T-helper 2 cell treated with Interferon-gamma antibody and Interleukin-4, amounts not matched to agents 5 μg/mL and 100 μg/mL, for 36 hours (primary cell): Measurements from ENCODE around the gene AHR.

Experiments
- DNase-seq: peaks from one replicate; pipeline ENCODE4 v3.0.0; 2021; ENCODE audit warnings: low spot score
- H3K27ac Mint-ChIP-seq: one replicate; pipeline ENCODE4 v1.8.0; 2021; ENCODE audit warnings: mild to moderate bottlenecking, mixed read lengths
- H3K27me3 Mint-ChIP-seq: one replicate; pipeline ENCODE4 v1.8.0; 2021; ENCODE audit warnings: low read depth, mixed read lengths
- H3K36me3 Mint-ChIP-seq: one replicate; pipeline ENCODE4 v1.8.0; 2021; ENCODE audit warnings: low read depth, mixed read lengths
- H3K4me1 Mint-ChIP-seq: one replicate; pipeline ENCODE4 v1.8.0; 2021; ENCODE audit warnings: low read depth, mixed read lengths
- H3K4me3 Mint-ChIP-seq: one replicate; pipeline ENCODE4 v1.8.0; 2022; ENCODE audit warnings: mild to moderate bottlenecking, moderate library complexity, mixed read lengths
- H3K9me3 Mint-ChIP-seq: one replicate; pipeline ENCODE4 v1.8.0; 2021; ENCODE audit warnings: mixed read lengths

AHR gene

GRCh38 chr7:17298102-17298839 lies at the start of gene AHR:
Gene AHR (plus strand): TSS chr7:17298652. CDS start chr7:17299265, 613 bp downstream.
- peak within 1 kb of the TSS; percentile 97 for H3K27ac Mint-ChIP-seq
- H3K36me3 Mint-ChIP-seq: peaks cover 8% of the 10 kb centered on the region
- peaks cover 7% of the 10 kb centered on the region for H3K9me3 Mint-ChIP-seq
- peaks cover 21% of the 10 kb centered on the region for H3K4me1 Mint-ChIP-seq
- peaks cover 2% of the 10 kb centered on the region for H3K27me3 Mint-ChIP-seq
- DNase-seq: peak; percentile 80
- H3K4me3 Mint-ChIP-seq: peak within 1 kb of the TSS; percentile 96

- H3K27ac Mint-ChIP-seq: no peak overlapping the region
- peaks cover 13% of the 10 kb centered on the region for H3K4me1 Mint-ChIP-seq
- H3K36me3 Mint-ChIP-seq: peaks cover 4% of the 10 kb centered on the region
- DNase-seq: no peak
- H3K27me3 Mint-ChIP-seq: no peaks in the 10 kb centered on the region
- H3K4me3 Mint-ChIP-seq: no peak overlapping the region
- H3K9me3 Mint-ChIP-seq: peaks cover 10% of the 10 kb centered on the region
Observed at GRCh38 chr7:17253885-17254284, 44.6 kb upstream of the AHR start.

GRCh38 chr7:17255926-17256325 lies 42.5 kb upstream of the AHR start:
- DNase-seq: no peak
- Mint-ChIP-seq H3K36me3 (peaks cover 5% of the 10 kb centered on the region), H3K27me3 (no peaks in the 10 kb centered on the region), H3K27ac (no peak overlapping the region), H3K9me3 (peaks cover 7% of the 10 kb centered on the region), H3K4me1 (peaks cover 9% of the 10 kb centered on the region), H3K4me3 (no peak overlapping the region)

GRCh38 chr7:17256375-17256774 lies 42.1 kb upstream of the AHR start:
- peaks cover 7% of the 10 kb centered on the region for H3K9me3 Mint-ChIP-seq
- no peak overlapping the region for H3K27ac Mint-ChIP-seq
- H3K4me3 Mint-ChIP-seq: no peak overlapping the region
- peaks cover 5% of the 10 kb centered on the region for H3K36me3 Mint-ChIP-seq
- DNase-seq: no peak
- peaks cover 11% of the 10 kb centered on the region for H3K4me1 Mint-ChIP-seq
- no peaks in the 10 kb centered on the region for H3K27me3 Mint-ChIP-seq

GRCh38 chr7:17266565-17266964 lies 31.9 kb upstream of the AHR start:
- peaks cover 2% of the 10 kb centered on the region for H3K4me1 Mint-ChIP-seq
- H3K4me3 Mint-ChIP-seq: no peak overlapping the region
- H3K36me3 Mint-ChIP-seq: peaks cover 30% of the 10 kb centered on the region
- H3K27me3 Mint-ChIP-seq: no peaks in the 10 kb centered on the region
- no peak for DNase-seq
- peaks cover 81% of the 10 kb centered on the region for H3K9me3 Mint-ChIP-seq
- H3K27ac Mint-ChIP-seq: no peak overlapping the region

- Mint-ChIP-seq H3K27ac (no peak overlapping the region), H3K4me1 (peaks cover 7% of the 10 kb centered on the region), H3K9me3 (peaks cover 78% of the 10 kb centered on the region), H3K36me3 (peaks cover 36% of the 10 kb centered on the region), H3K27me3 (no peaks in the 10 kb centered on the region), H3K4me3 (no peak overlapping the region)
- no peak for DNase-seq
Observed at GRCh38 chr7:17269341-17270221, 28.9 kb upstream of the AHR start.

GRCh38 chr7:17274551-17275245 lies 23.8 kb upstream of the AHR start:
- no peak for DNase-seq
- Mint-ChIP-seq H3K27me3 (no peaks in the 10 kb centered on the region), H3K27ac (no peak overlapping the region), H3K36me3 (peaks cover 22% of the 10 kb centered on the region), H3K4me1 (peaks cover 14% of the 10 kb centered on the region), H3K4me3 (peak overlapping the region; percentile 4), H3K9me3 (peaks cover 41% of the 10 kb centered on the region)

- H3K27me3 Mint-ChIP-seq: peaks cover 3% of the 10 kb centered on the region
- H3K36me3 Mint-ChIP-seq: peaks cover 16% of the 10 kb centered on the region
- no peak overlapping the region for H3K4me3 Mint-ChIP-seq
- DNase-seq: no peak
- peaks cover 30% of the 10 kb centered on the region for H3K9me3 Mint-ChIP-seq
- H3K27ac Mint-ChIP-seq: no peak overlapping the region
- peaks cover 14% of the 10 kb centered on the region for H3K4me1 Mint-ChIP-seq
Observed at GRCh38 chr7:17275749-17276671, 22.4 kb upstream of the AHR start.

GRCh38 chr7:17279061-17279460 lies 19.4 kb upstream of the AHR start:
- H3K9me3 Mint-ChIP-seq: peaks cover 15% of the 10 kb centered on the region
- H3K4me3 Mint-ChIP-seq: no peak overlapping the region
- peaks cover 6% of the 10 kb centered on the region for H3K36me3 Mint-ChIP-seq
- H3K27ac Mint-ChIP-seq: no peak overlapping the region
- peaks cover 11% of the 10 kb centered on the region for H3K4me1 Mint-ChIP-seq
- H3K27me3 Mint-ChIP-seq: peaks cover 5% of the 10 kb centered on the region
- DNase-seq: no peak

- H3K36me3 Mint-ChIP-seq: no peaks in the 10 kb centered on the region
- H3K4me1 Mint-ChIP-seq: no peaks in the 10 kb centered on the region
- H3K27ac Mint-ChIP-seq: no peak overlapping the region
- peaks cover 11% of the 10 kb centered on the region for H3K27me3 Mint-ChIP-seq
- no peak for DNase-seq
- H3K4me3 Mint-ChIP-seq: no peak overlapping the region
- no peaks in the 10 kb centered on the region for H3K9me3 Mint-ChIP-seq
Observed at GRCh38 chr7:17289074-17289645, 9.3 kb upstream of the AHR start.

GRCh38 chr7:17292843-17293242 lies 5.6 kb upstream of the AHR start:
- Mint-ChIP-seq H3K9me3 (peaks cover 3% of the 10 kb centered on the region), H3K27ac (no peak overlapping the region), H3K27me3 (peaks cover 7% of the 10 kb centered on the region), H3K36me3 (peaks cover 1% of the 10 kb centered on the region), H3K4me1 (peaks cover 13% of the 10 kb centered on the region), H3K4me3 (no peak overlapping the region)
- DNase-seq: no peak

- DNase-seq: no peak
- Mint-ChIP-seq H3K9me3 (peaks cover 7% of the 10 kb centered on the region), H3K27ac (no peak overlapping the region), H3K4me1 (peaks cover 16% of the 10 kb centered on the region), H3K27me3 (peaks cover 7% of the 10 kb centered on the region), H3K36me3 (peaks cover 5% of the 10 kb centered on the region), H3K4me3 (no peak overlapping the region)
Observed at GRCh38 chr7:17293481-17293880, 5.0 kb upstream of the AHR start.

GRCh38 chr7:17297243-17297642 lies 1.2 kb upstream of the AHR start:
- no peak for DNase-seq
- Mint-ChIP-seq H3K4me3 (peak overlapping the region; percentile 72), H3K27me3 (peaks cover 2% of the 10 kb centered on the region), H3K27ac (peak overlapping the region; percentile 37), H3K4me1 (peaks cover 16% of the 10 kb centered on the region), H3K9me3 (peaks cover 7% of the 10 kb centered on the region), H3K36me3 (peaks cover 8% of the 10 kb centered on the region)
